ENCODE data around the gene LRIG3.

The LRIG3 gene, protein sequence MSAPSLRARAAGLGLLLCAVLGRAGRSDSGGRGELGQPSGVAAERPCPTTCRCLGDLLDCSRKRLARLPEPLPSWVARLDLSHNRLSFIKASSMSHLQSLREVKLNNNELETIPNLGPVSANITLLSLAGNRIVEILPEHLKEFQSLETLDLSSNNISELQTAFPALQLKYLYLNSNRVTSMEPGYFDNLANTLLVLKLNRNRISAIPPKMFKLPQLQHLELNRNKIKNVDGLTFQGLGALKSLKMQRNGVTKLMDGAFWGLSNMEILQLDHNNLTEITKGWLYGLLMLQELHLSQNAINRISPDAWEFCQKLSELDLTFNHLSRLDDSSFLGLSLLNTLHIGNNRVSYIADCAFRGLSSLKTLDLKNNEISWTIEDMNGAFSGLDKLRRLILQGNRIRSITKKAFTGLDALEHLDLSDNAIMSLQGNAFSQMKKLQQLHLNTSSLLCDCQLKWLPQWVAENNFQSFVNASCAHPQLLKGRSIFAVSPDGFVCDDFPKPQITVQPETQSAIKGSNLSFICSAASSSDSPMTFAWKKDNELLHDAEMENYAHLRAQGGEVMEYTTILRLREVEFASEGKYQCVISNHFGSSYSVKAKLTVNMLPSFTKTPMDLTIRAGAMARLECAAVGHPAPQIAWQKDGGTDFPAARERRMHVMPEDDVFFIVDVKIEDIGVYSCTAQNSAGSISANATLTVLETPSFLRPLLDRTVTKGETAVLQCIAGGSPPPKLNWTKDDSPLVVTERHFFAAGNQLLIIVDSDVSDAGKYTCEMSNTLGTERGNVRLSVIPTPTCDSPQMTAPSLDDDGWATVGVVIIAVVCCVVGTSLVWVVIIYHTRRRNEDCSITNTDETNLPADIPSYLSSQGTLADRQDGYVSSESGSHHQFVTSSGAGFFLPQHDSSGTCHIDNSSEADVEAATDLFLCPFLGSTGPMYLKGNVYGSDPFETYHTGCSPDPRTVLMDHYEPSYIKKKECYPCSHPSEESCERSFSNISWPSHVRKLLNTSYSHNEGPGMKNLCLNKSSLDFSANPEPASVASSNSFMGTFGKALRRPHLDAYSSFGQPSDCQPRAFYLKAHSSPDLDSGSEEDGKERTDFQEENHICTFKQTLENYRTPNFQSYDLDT

DNA sequence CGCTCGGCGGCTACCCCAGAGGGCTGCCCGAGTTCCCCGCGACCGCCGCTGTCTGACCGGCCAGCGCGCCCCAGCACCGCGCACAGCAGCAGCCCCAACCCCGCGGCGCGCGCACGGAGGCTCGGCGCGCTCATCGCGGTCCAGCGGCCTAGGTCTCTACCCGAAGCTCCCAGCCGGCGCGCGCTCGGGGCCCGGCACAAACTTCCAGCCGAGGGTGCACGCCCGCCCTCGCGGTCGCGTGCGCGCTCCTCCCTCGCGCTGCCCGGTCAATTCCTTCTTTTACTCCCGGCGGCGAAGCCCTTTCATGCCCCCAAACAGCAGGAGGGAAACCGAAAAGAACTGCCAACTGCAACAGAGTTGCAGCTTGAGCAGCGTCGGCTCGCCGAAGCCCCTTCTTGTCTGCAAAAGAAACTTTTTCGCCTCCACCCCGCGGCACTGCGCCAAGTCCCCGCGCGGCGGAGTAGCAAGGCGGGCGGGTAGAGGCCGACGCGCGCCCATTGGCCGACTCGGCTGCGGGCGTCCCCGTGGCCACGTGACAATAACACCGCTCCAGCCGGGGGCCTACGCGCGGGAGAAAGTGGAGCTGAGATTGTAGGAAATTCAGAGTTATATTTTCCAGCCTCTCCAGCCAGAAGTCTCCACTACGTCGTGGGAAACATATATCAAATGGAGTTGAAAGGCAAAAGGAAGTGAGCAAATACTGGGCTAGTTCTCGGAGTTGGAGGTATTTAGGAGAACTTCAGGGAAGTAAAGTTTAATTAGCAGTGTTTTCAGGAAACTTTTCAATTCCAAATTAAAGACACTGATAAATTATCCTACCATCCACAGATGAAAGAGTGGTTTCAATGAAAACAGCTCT is at the start of gene LRIG3:
LRIG3 (minus strand) TSS at position 403 of the 859 bp plus-strand sequence; CDS start at position 134, 269 bp downstream.
- peak within 1 kb of the TSS; percentile 97 to 98 for H3K27ac ChIP-seq
- intact Hi-C loops (cut with DNase I; ENCODE audit: low total_unique reads) = no loop called here

GRCh38 chr12:58969237-58969636 is 48.9 kb upstream of the LRIG3 start:
- no peak for DNase-seq
- Histone ChIP-seq H3K36me3 (no peaks in the 10 kb centered on the region), H3K4me1 (peaks cover 0 to 7% (median 0%) of the 10 kb centered on the region in 4 donors), H3K27me3 (no peaks in the 10 kb centered on the region), H3K27ac (no peak overlapping the region), H3K4me3 (no peak overlapping the region), H3K9me3 (no peaks in the 10 kb centered on the region)
- intact Hi-C loops (cut with DNase I; ENCODE audit: low total_unique reads) = no loop called here
- TF ChIP-seq, protein P1, sequence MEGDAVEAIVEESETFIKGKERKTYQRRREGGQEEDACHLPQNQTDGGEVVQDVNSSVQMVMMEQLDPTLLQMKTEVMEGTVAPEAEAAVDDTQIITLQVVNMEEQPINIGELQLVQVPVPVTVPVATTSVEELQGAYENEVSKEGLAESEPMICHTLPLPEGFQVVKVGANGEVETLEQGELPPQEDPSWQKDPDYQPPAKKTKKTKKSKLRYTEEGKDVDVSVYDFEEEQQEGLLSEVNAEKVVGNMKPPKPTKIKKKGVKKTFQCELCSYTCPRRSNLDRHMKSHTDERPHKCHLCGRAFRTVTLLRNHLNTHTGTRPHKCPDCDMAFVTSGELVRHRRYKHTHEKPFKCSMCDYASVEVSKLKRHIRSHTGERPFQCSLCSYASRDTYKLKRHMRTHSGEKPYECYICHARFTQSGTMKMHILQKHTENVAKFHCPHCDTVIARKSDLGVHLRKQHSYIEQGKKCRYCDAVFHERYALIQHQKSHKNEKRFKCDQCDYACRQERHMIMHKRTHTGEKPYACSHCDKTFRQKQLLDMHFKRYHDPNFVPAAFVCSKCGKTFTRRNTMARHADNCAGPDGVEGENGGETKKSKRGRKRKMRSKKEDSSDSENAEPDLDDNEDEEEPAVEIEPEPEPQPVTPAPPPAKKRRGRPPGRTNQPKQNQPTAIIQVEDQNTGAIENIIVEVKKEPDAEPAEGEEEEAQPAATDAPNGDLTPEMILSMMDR (IDR thresholded peaks at IDR 0.05) = no peak

More for the DNA sequence above, at the start of gene LRIG3:
- TF ChIP-seq, protein P1 (IDR thresholded peaks at IDR 0.05) = peak in 1 of 2 experiments; percentile 30
- Histone ChIP-seq H3K9me3 (no peaks in the 10 kb centered on the region), H3K36me3 (no peaks in the 10 kb centered on the region), H3K4me1 (peaks cover 0 to 28% (median 7%) of the 10 kb centered on the region in 4 donors), H3K4me3 (peak within 1 kb of the TSS; percentile 91 to 96), H3K27me3 (no peaks in the 10 kb centered on the region)
- peak; percentile 89 to 96 for DNase-seq

DNA sequence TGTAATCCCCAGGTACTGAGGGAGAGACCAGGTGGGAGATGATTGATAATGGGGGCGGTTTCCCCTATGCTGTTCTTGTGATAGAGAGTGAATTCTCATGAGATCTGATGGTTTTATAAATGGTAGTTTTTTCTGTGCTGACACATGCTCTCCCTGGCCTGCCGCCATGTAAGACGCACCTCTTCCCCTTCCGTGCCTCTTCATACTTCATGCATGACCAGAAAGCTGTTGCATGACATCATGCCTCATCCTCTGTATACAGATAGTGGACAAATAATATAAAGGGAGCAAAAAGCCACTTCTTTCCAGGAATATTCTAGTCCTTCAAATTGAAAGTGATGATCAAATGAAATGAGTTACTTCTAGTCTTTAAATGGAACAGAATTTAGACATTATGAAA is 47.3 kb upstream of the LRIG3 start:
- no peak overlapping the region for H3K27ac ChIP-seq
- intact Hi-C loops (cut with DNase I; ENCODE audit: low total_unique reads) = no loop called here
- DNase-seq = no peak
- no peak overlapping the region for H3K4me3 ChIP-seq
- no peaks in the 10 kb centered on the region for H3K9me3 ChIP-seq
- H3K27me3 ChIP-seq = no peaks in the 10 kb centered on the region
- TF ChIP-seq, protein P1 (IDR thresholded peaks at IDR 0.05) = no peak
- peaks cover 0 to 7% (median 0%) of the 10 kb centered on the region in 4 donors for H3K4me1 ChIP-seq
- H3K36me3 ChIP-seq = no peaks in the 10 kb centered on the region

- DNase-seq = no peak
- H3K4me3 ChIP-seq = no peak overlapping the region
- intact Hi-C loops (cut with DNase I; ENCODE audit: low total_unique reads) = no loop called here
- H3K36me3 ChIP-seq = no peaks in the 10 kb centered on the region
- H3K9me3 ChIP-seq = no peaks in the 10 kb centered on the region
- H3K4me1 ChIP-seq = peaks cover 0 to 7% (median 0%) of the 10 kb centered on the region in 4 donors
- H3K27me3 ChIP-seq = no peaks in the 10 kb centered on the region
- H3K27ac ChIP-seq = no peak overlapping the region
- TF ChIP-seq, protein P1 (IDR thresholded peaks at IDR 0.05) = no peak
Measured at GRCh38 chr12:58966939-58967338, 46.6 kb upstream of the LRIG3 start.
